HepG2 (cell line): Measurements from ENCODE around the gene GSTM2.
"Not testable (repeated sequence)": the region's sequence is repeated elsewhere in the genome, so short reads cannot be mapped to it uniquely, and the experiment has no call there.

Experiments used
- CREB1 ChIP-seq, 2 experiments: fragments of 450-650 bp in 1 of 2; IDR thresholded peaks; 2 replicates each; pipeline ENCODE4 v1.6.1; 2016 to 2017; ENCODE audit warnings: control low read depth in 1 of 2, mild to moderate bottlenecking in 1 of 2, missing compliant biosample characterization in 1 of 2, missing genetic modification characterization in 1 of 2
- FOXA1 ChIP-seq, 2 experiments: fragments of 450-650 bp in 1 of 2; sonication (generic) in 1 of 2; formaldehyde crosslinking in 1 of 2; IDR thresholded peaks; 2 replicates each; pipeline versions ENCODE4 v1.4.0 to v1.6.1; 2016 to 2020; ENCODE audit warnings: missing genetic modification reagents in 1 of 2
- MYNN ChIP-seq: sonication (generic); formaldehyde crosslinking; IDR thresholded peaks from 2 replicates; pipeline ENCODE4 v1.4.0; 2020; ENCODE audit warnings: mild to moderate bottlenecking, low read depth, missing genetic modification reagents
- NR2C2 ChIP-seq: sonication (generic); formaldehyde crosslinking; IDR thresholded peaks from 2 replicates; pipeline ENCODE4 v1.4.0; 2020; ENCODE audit warnings: missing genetic modification reagents, mild to moderate bottlenecking, moderate library complexity, borderline replicate concordance
- SMC3 ChIP-seq: IDR thresholded peaks from 2 replicates; pipeline ENCODE4 v1.6.1; 2011; ENCODE audit warnings: low read length, improper control_type of control experiment
- TBL1XR1 ChIP-seq: fragments of 150-350 bp; IDR thresholded peaks from 2 replicates; pipeline ENCODE4 v1.6.1; 2014; ENCODE audit warnings: borderline replicate concordance, low read length; ENCODE audit not compliant: partially characterized antibody
- THAP11 ChIP-seq: IDR thresholded peaks from 2 replicates; pipeline ENCODE4 v1.6.1; 2016; ENCODE audit warnings: missing biosample characterization, missing genetic modification reagents
- TP53 ChIP-seq: sonication (generic); formaldehyde crosslinking; conservative IDR thresholded peaks from 2 replicates; pipeline ENCODE4 v1.4.0; 2020; ENCODE audit warnings: missing genetic modification reagents
- ZNF121 ChIP-seq: sonication (generic); formaldehyde crosslinking; IDR thresholded peaks from 2 replicates; pipeline ENCODE4 v1.5.0; 2020; ENCODE audit warnings: mild to moderate bottlenecking, missing genetic modification reagents
- ZNF263 ChIP-seq: sonication (generic); formaldehyde crosslinking; IDR thresholded peaks from 2 replicates; pipeline ENCODE4 v1.4.0; 2020; ENCODE audit warnings: missing genetic modification reagents
- ZSCAN29 ChIP-seq: sonication (generic); formaldehyde crosslinking; conservative IDR thresholded peaks from 2 replicates; pipeline ENCODE4 v1.4.0; 2020; ENCODE audit warnings: mild to moderate bottlenecking, missing genetic modification reagents
- TF ChIP-seq, protein P1 (sequence below): sonication (generic); formaldehyde crosslinking; IDR thresholded peaks from 2 replicates; pipeline ENCODE4 v1.4.0; 2020; ENCODE audit warnings: missing genetic modification reagents, borderline replicate concordance
- TF ChIP-seq, protein P2 (sequence below), 2 experiments: sonication (generic) in 1 of 2; formaldehyde crosslinking in 1 of 2; IDR thresholded peaks; 2 replicates each; pipeline versions ENCODE4 v1.4.0 to v1.6.1; 2018 to 2020; ENCODE audit warnings: missing genetic modification reagents in 2 of 2, borderline replicate concordance in 1 of 2, low read depth in 1 of 2, mild to moderate bottlenecking in 1 of 2, missing biosample characterization in 1 of 2
- TF ChIP-seq, protein P3 (sequence below): sonication (generic); formaldehyde crosslinking; IDR thresholded peaks from 2 replicates; pipeline ENCODE4 v1.5.0; 2020; ENCODE audit warnings: mild to moderate bottlenecking, missing genetic modification reagents, moderate library complexity

DNA sequence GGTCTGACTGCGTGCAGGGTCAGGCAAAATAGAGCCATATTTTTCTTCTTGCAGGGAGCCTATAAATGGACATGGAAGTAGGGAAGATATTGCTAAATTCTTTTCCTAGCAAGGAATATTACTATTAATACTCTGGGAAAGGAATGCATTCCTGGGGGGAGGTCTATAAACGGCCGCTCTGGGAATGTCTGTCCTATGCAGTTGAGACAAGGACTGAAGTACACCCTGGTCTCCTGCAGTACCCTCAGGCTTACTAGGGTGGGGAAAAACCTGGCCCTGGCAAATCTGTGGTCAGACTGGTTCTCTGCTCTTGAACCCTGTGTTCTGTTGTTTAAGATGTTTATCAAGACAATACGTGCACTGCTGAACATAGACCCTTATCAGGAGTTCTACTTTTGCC is 41.1 kb downstream of the GSTM2 start:
- not testable (repeated sequence) for TF ChIP-seq ZSCAN29 (CRISPR knock-in tag); TBL1XR1; TP53 (CRISPR knock-in tag); FOXA1 (IDR thresholded peaks at IDR 0.05); FOXA1 (CRISPR knock-in tag; IDR thresholded peaks at IDR 0.05); NR2C2 (CRISPR knock-in tag); MYNN; ZNF263 (CRISPR knock-in tag); SMC3; CREB1 (IDR thresholded peaks at IDR 0.05); CREB1 (CRISPR knock-in tag; IDR thresholded peaks at IDR 0.05); ZNF121 (CRISPR knock-in tag); THAP11 (CRISPR knock-in tag)
- TF ChIP-seq, protein P1, sequence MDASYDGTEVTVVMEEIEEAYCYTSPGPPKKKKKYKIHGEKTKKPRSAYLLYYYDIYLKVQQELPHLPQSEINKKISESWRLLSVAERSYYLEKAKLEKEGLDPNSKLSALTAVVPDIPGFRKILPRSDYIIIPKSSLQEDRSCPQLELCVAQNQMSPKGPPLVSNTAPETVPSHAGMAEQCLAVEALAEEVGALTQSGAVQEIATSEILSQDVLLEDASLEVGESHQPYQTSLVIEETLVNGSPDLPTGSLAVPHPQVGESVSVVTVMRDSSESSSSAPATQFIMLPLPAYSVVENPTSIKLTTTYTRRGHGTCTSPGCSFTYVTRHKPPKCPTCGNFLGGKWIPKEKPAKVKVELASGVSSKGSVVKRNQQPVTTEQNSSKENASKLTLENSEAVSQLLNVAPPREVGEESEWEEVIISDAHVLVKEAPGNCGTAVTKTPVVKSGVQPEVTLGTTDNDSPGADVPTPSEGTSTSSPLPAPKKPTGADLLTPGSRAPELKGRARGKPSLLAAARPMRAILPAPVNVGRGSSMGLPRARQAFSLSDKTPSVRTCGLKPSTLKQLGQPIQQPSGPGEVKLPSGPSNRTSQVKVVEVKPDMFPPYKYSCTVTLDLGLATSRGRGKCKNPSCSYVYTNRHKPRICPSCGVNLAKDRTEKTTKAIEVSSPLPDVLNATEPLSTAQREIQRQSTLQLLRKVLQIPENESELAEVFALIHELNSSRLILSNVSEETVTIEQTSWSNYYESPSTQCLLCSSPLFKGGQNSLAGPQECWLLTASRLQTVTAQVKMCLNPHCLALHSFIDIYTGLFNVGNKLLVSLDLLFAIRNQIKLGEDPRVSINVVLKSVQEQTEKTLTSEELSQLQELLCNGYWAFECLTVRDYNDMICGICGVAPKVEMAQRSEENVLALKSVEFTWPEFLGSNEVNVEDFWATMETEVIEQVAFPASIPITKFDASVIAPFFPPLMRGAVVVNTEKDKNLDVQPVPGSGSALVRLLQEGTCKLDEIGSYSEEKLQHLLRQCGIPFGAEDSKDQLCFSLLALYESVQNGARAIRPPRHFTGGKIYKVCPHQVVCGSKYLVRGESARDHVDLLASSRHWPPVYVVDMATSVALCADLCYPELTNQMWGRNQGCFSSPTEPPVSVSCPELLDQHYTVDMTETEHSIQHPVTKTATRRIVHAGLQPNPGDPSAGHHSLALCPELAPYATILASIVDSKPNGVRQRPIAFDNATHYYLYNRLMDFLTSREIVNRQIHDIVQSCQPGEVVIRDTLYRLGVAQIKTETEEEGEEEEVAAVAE = not testable (repeated sequence)
- TF ChIP-seq, protein P2, sequence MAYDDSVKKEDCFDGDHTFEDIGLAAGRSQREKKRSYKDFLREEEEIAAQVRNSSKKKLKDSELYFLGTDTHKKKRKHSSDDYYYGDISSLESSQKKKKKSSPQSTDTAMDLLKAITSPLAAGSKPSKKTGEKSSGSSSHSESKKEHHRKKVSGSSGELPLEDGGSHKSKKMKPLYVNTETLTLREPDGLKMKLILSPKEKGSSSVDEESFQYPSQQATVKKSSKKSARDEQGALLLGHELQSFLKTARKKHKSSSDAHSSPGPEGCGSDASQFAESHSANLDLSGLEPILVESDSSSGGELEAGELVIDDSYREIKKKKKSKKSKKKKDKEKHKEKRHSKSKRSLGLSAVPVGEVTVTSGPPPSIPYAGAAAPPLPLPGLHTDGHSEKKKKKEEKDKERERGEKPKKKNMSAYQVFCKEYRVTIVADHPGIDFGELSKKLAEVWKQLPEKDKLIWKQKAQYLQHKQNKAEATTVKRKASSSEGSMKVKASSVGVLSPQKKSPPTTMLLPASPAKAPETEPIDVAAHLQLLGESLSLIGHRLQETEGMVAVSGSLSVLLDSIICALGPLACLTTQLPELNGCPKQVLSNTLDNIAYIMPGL (CRISPR knock-in tag; IDR thresholded peaks at IDR 0.05; ENCODE audit: borderline replicate concordance in 1 of 2, low read depth in 1 of 2) = not testable (repeated sequence)
- TF ChIP-seq, protein P3, sequence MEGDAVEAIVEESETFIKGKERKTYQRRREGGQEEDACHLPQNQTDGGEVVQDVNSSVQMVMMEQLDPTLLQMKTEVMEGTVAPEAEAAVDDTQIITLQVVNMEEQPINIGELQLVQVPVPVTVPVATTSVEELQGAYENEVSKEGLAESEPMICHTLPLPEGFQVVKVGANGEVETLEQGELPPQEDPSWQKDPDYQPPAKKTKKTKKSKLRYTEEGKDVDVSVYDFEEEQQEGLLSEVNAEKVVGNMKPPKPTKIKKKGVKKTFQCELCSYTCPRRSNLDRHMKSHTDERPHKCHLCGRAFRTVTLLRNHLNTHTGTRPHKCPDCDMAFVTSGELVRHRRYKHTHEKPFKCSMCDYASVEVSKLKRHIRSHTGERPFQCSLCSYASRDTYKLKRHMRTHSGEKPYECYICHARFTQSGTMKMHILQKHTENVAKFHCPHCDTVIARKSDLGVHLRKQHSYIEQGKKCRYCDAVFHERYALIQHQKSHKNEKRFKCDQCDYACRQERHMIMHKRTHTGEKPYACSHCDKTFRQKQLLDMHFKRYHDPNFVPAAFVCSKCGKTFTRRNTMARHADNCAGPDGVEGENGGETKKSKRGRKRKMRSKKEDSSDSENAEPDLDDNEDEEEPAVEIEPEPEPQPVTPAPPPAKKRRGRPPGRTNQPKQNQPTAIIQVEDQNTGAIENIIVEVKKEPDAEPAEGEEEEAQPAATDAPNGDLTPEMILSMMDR (CRISPR knock-in tag) = not testable (repeated sequence)
